HEK293 (cell line): Measurements from ENCODE around the gene IRX5.

ENCODE experiments used
- EGR2 ChIP-seq: fragments of 450-650 bp; formaldehyde crosslinking; IDR thresholded peaks from 2 replicates; pipeline ENCODE4 v1.5.1; 2016; ENCODE audit warnings: low read depth, missing biosample characterization, missing genetic modification characterization
- ZBTB1 ChIP-seq: fragments of 450-650 bp; formaldehyde crosslinking; IDR thresholded peaks from 2 replicates; pipeline ENCODE4 v1.5.1; 2016; ENCODE audit warnings: missing biosample characterization, missing genetic modification characterization
- ZBTB7A ChIP-seq: fragments of 450-650 bp; formaldehyde crosslinking; IDR thresholded peaks from 2 replicates; pipeline ENCODE4 v1.5.1; 2016; ENCODE audit warnings: low read depth, missing biosample characterization, missing genetic modification characterization
- ZIC2 ChIP-seq: fragments of 450-650 bp; formaldehyde crosslinking; IDR thresholded peaks from 2 replicates; pipeline ENCODE4 v1.5.1; 2016; ENCODE audit warnings: missing biosample characterization, missing genetic modification characterization
- ZNF121 ChIP-seq: fragments of 450-650 bp; formaldehyde crosslinking; IDR thresholded peaks from 2 replicates; pipeline ENCODE4 v1.5.1; 2016; ENCODE audit warnings: missing biosample characterization, missing genetic modification characterization
- ZNF280D ChIP-seq: fragments of 450-650 bp; formaldehyde crosslinking; IDR thresholded peaks from 2 replicates; pipeline ENCODE4 v1.5.1; 2016; ENCODE audit warnings: missing biosample characterization, missing genetic modification characterization
- ZNF514 ChIP-seq: fragments of 450-650 bp; formaldehyde crosslinking; IDR thresholded peaks from 2 replicates; pipeline ENCODE4 v1.5.1; 2016; ENCODE audit warnings: missing biosample characterization, missing genetic modification characterization
- ZNF558 ChIP-seq: fragments of 450-650 bp; formaldehyde crosslinking; IDR thresholded peaks from 2 replicates; pipeline ENCODE4 v1.5.1; 2016; ENCODE audit warnings: missing biosample characterization, missing genetic modification characterization
- ZNF623 ChIP-seq: fragments of 450-650 bp; formaldehyde crosslinking; IDR thresholded peaks from 2 replicates; pipeline ENCODE4 v1.5.1; 2016; ENCODE audit warnings: missing biosample characterization, missing genetic modification characterization
- ZNF785 ChIP-seq: fragments of 450-650 bp; formaldehyde crosslinking; IDR thresholded peaks from 2 replicates; pipeline ENCODE4 v1.5.1; 2016; ENCODE audit warnings: missing biosample characterization, missing genetic modification characterization
- ZSCAN30 ChIP-seq: fragments of 450-650 bp; IDR thresholded peaks from 2 replicates; pipeline ENCODE4 v1.5.1; 2018; ENCODE audit warnings: missing biosample characterization, mild to moderate bottlenecking, missing genetic modification characterization, moderate library complexity
- TF ChIP-seq, protein P1 (sequence below): fragments of 450-650 bp; formaldehyde crosslinking; IDR thresholded peaks from 2 replicates; pipeline ENCODE4 v1.5.1; 2016; ENCODE audit warnings: missing biosample characterization, missing genetic modification characterization
- TF ChIP-seq, protein P2 (sequence below): fragments of 450-650 bp; formaldehyde crosslinking; IDR thresholded peaks from 2 replicates; pipeline ENCODE4 v1.5.1; 2016; ENCODE audit warnings: missing biosample characterization, missing genetic modification characterization, low read depth

DNA sequence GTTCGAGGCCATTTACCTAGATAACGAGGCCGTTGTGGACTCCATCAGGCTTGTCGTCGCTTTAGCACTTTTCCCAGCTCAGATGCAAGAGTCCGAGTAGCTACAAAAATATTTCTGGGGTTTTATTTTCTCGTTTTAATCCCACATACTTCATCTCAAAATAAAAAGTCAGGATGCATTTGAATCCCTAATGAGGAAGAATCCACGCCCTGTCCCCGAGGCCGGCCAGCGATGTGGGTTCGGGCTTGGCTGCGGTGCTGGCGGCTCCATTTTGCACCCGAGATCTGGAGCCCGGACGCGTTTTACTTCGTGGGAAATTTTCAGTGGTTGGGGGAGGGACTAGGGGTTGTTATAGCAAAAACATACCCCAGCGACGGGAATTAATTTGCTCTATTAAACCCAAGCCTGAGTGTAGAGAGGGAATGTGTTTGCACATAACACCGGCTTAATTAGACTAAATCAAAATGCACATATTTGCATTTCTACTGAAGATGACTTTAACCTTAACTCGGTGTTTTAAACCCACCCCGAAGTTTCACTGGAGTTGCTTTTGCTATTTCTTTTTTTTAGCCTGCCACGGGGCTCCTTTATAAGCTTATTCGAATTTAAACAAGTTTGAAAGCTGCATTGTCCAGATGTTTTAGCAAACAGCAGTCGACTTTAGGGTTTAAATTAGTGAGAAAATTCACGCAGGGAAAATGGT is 4.8 kb downstream of the IRX5 start:
- TF ChIP-seq ZNF514 (tag by site-specific recombination), result no peak
- TF ChIP-seq ZNF785 (tag by site-specific recombination), result no peak
- no peak for TF ChIP-seq ZNF280D (tag by site-specific recombination)
- TF ChIP-seq, protein P1, sequence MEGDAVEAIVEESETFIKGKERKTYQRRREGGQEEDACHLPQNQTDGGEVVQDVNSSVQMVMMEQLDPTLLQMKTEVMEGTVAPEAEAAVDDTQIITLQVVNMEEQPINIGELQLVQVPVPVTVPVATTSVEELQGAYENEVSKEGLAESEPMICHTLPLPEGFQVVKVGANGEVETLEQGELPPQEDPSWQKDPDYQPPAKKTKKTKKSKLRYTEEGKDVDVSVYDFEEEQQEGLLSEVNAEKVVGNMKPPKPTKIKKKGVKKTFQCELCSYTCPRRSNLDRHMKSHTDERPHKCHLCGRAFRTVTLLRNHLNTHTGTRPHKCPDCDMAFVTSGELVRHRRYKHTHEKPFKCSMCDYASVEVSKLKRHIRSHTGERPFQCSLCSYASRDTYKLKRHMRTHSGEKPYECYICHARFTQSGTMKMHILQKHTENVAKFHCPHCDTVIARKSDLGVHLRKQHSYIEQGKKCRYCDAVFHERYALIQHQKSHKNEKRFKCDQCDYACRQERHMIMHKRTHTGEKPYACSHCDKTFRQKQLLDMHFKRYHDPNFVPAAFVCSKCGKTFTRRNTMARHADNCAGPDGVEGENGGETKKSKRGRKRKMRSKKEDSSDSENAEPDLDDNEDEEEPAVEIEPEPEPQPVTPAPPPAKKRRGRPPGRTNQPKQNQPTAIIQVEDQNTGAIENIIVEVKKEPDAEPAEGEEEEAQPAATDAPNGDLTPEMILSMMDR (tag by site-specific recombination), result no peak
- no peak for TF ChIP-seq ZIC2 (tag by site-specific recombination)
- no peak for TF ChIP-seq EGR2
- no peak for TF ChIP-seq ZBTB7A
- TF ChIP-seq, protein P2, sequence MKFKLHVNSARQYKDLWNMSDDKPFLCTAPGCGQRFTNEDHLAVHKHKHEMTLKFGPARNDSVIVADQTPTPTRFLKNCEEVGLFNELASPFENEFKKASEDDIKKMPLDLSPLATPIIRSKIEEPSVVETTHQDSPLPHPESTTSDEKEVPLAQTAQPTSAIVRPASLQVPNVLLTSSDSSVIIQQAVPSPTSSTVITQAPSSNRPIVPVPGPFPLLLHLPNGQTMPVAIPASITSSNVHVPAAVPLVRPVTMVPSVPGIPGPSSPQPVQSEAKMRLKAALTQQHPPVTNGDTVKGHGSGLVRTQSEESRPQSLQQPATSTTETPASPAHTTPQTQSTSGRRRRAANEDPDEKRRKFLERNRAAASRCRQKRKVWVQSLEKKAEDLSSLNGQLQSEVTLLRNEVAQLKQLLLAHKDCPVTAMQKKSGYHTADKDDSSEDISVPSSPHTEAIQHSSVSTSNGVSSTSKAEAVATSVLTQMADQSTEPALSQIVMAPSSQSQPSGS (tag by site-specific recombination), result no peak
- no peak for TF ChIP-seq ZNF623 (tag by site-specific recombination)
- no peak for TF ChIP-seq ZNF558 (tag by site-specific recombination)
- TF ChIP-seq ZNF121 (tag by site-specific recombination), result no peak
- no peak for TF ChIP-seq ZBTB1 (tag by site-specific recombination)
- no peak for TF ChIP-seq ZSCAN30 (tag by site-specific recombination)
